Naive thymus-derived CD4-positive, alpha-beta T cell (primary cell): ENCODE results near the gene CREM. TPM values are rescaled to one million over a fixed set of nuclear protein-coding genes. Genes with fewer than 3 reads are reported as not detected.
"Not testable (repeated sequence)": the region's sequence is repeated elsewhere in the genome, so short reads cannot be mapped to it uniquely, and the experiment has no call there.

Experiments
- ATAC-seq: fragments of 150-1000 bp; cut with Tn5 transposase; 2 replicates; pipeline ENCODE4 v1.10.0; 2021; ENCODE audit warnings: mild to moderate bottlenecking, moderate library complexity
- CTCF ChIA-PET: fragments of 350-600 bp; sonication (Branson Sonifier 250); formaldehyde crosslinking; loops from one replicate; lab custom pipeline; 2021; ENCODE audit warnings: antibody characterized with exemption; lab: Charles Lee
- POLR2A ChIA-PET: fragments of 350-600 bp; sonication (Branson Sonifier 250); formaldehyde crosslinking; loops from one replicate; lab custom pipeline; 2021; ENCODE audit warnings: antibody characterized with exemption, inconsistent platforms; lab: Charles Lee
- DNase-seq, 9 donors: peaks; one replicate each; pipeline versions ENCODE4 v3.0.0 to v3.0.0-alpha.2; 2020 to 2022; ENCODE audit warnings: mixed read lengths in 1 of 9
- H3K27ac ChIP-seq: one replicate; pipeline ENCODE4 v1.7.0; 2013; ENCODE audit warnings: mild to moderate bottlenecking, low read depth, low read length, moderate library complexity
- H3K27me3 ChIP-seq, 2 donors: one replicate each; pipeline ENCODE4 v1.7.0; 2013; ENCODE audit warnings: low read length in 2 of 2, mild to moderate bottlenecking in 2 of 2, moderate library complexity in 2 of 2; ENCODE audit not compliant: control insufficient read depth in 2 of 2, insufficient read depth in 2 of 2
- H3K36me3 ChIP-seq, 3 experiments: 1 replicate in 2 of 3; 2 replicates in 1 of 3; pipeline ENCODE4 v1.7.0; 2013; ENCODE audit warnings: low read length in 3 of 3, mild to moderate bottlenecking in 3 of 3, moderate library complexity in 1 of 3; ENCODE audit not compliant: insufficient read depth in 3 of 3, control insufficient read depth in 2 of 3
- H3K4me1 ChIP-seq, 2 donors: one replicate each; pipeline ENCODE4 v1.7.0; 2013; ENCODE audit warnings: low read length in 2 of 2, mild to moderate bottlenecking in 2 of 2, moderate library complexity in 1 of 2; ENCODE audit not compliant: control insufficient read depth in 2 of 2, insufficient read depth in 2 of 2
- H3K4me3 ChIP-seq: 2 replicates; pipeline ENCODE4 v1.7.0; 2013; ENCODE audit warnings: mild to moderate bottlenecking, low read length
- H3K9me3 ChIP-seq, 3 experiments: 1 replicate in 2 of 3; 2 replicates in 1 of 3; pipeline ENCODE4 v1.7.0; 2013; ENCODE audit warnings: low read length in 3 of 3; ENCODE audit not compliant: control insufficient read depth in 2 of 3
- H3K27ac Mint-ChIP-seq, 9 donors: one replicate each; pipeline ENCODE4 v1.8.0; 2020 to 2022; ENCODE audit warnings: mixed read lengths in 9 of 9, mild to moderate bottlenecking in 8 of 9, moderate library complexity in 5 of 9, inconsistent platforms in 2 of 9
- H3K27me3 Mint-ChIP-seq, 5 donors: one replicate each; pipeline ENCODE4 v1.8.0; 2021 to 2022; ENCODE audit warnings: mixed read lengths in 5 of 5, mild to moderate bottlenecking in 1 of 5
- H3K36me3 Mint-ChIP-seq, 5 donors: one replicate each; pipeline ENCODE4 v1.8.0; 2020 to 2022; ENCODE audit warnings: mixed read lengths in 5 of 5, mild to moderate bottlenecking in 3 of 5, inconsistent platforms in 1 of 5
- H3K4me1 Mint-ChIP-seq, 7 donors: one replicate each; pipeline ENCODE4 v1.8.0; 2020 to 2022; ENCODE audit warnings: mixed read lengths in 7 of 7, mild to moderate bottlenecking in 3 of 7, inconsistent platforms in 1 of 7
- H3K4me3 Mint-ChIP-seq, 10 donors: one replicate each; pipeline ENCODE4 v1.8.0; 2020 to 2022; ENCODE audit warnings: mild to moderate bottlenecking in 10 of 10, mixed read lengths in 10 of 10, moderate library complexity in 6 of 10, inconsistent platforms in 2 of 10
- H3K9me3 Mint-ChIP-seq, 11 donors: one replicate each; pipeline ENCODE4 v1.8.0; 2020 to 2022; ENCODE audit warnings: mixed read lengths in 11 of 11, mild to moderate bottlenecking in 4 of 11, inconsistent platforms in 1 of 11, moderate library complexity in 1 of 11
- intact Hi-C, 2 donors: fragments of 100-400 bp; cut with micrococcal nuclease; formaldehyde crosslinking; loops; one replicate each; pipeline ENCODE4 v1.15.1; 2023
- polyA plus RNA-seq, 2 donors: library from polyadenylated mRNA; unstranded; fragments of 300-500 nt; fragmentation: Illumina TruSeq; gene quantifications; one replicate each; pipeline ENCODE4 v1.2.3, GENCODE V29; 2021
- total RNA-seq, 6 experiments: library from RNA in 5 of 6; stranded (reverse) in 5 of 6; gene quantifications; 1 replicate in 5 of 6; 2 replicates in 1 of 6; pipeline ENCODE4 v1.2.3 and lab custom pipeline; 2021 to 2026

CREM gene
- total and polyA plus RNA-seq, 7 experiments from 2014 or later: 13.3 to 76.2 (median 19.7) TPM

- no peak overlapping the region for H3K27ac Mint-ChIP-seq
- ChIA-PET POLR2A (no interaction called here), CTCF (interaction anchor here (0.7 kb wide), 1 partner anchor 68 kb away, joined by 3 read pairs; no protein-coding TSS in a partner anchor)
- H3K27ac ChIP-seq: no peak overlapping the region
- no peak for DNase-seq
- peaks cover 0 to 21% (median 0%) of the 10 kb centered on the region in 5 donors for H3K36me3 Mint-ChIP-seq
- H3K4me3 ChIP-seq: no peak overlapping the region
- H3K36me3 ChIP-seq: no peaks in the 10 kb centered on the region
- H3K27me3 Mint-ChIP-seq: no peaks in the 10 kb centered on the region
- no peak overlapping the region for H3K4me3 Mint-ChIP-seq
- no peak for ATAC-seq
- no peaks in the 10 kb centered on the region for H3K9me3 ChIP-seq
- H3K4me1 ChIP-seq: no peaks in the 10 kb centered on the region
- no peaks in the 10 kb centered on the region for H3K9me3 Mint-ChIP-seq
- peaks cover 5 to 64% (median 10%) of the 10 kb centered on the region in 7 donors for H3K4me1 Mint-ChIP-seq
- H3K27me3 ChIP-seq: no peaks in the 10 kb centered on the region
- intact Hi-C loops: loop anchor here (5.0 kb wide), 2 partner anchors 122 to 203 kb away; partner anchors contain the start of gene CCNY (in 2 of the 2)
Measured at GRCh38 chr10:35215107-35215506, 88.5 kb downstream of the CREM start.

DNA sequence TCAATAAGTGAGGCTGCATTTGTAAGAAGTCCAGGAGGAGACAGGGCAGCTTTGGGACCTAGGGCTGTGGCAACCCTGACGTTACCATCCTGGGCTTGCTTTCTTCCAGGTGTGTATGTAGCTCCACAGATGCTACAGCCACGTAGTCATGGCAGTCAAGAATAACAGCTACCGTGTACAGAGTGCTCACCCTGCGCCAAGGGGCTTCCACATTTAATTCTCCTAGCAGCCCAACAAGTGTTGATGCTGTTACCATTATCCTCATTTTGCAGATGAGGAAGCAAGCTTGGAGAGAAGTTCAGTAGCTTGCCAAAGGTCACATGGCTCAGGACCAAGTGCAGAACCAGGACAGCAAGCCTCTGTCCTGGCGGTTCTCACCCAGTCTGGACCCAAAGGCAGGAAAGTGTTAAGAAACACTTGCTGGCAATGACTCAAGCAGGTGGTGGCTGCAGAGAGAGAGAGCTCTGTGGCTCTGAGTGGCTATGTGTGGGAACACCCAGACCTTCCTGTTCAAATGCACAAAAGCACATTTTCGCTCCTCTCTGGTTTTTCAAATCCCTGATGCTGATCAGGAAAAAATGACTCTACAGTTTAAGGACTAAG, 89.8 kb downstream of the CREM start:
- intact Hi-C loops: loop anchor here (1.0 to 5.0 kb wide), 3 partner anchors 8 to 204 kb away; partner anchors contain the start of gene CCNY (in 2 of the 2)
- no peak overlapping the region for H3K4me3 ChIP-seq
- POLR2A ChIA-PET: interaction anchor here (2.2 to 2.3 kb wide), 2 partner anchors 21 to 89 kb away, joined by 6 to 8 read pairs; partner anchors contain the start of gene CREM
- DNase-seq: peak in 1 of 9 donors; percentile 43
- no peaks in the 10 kb centered on the region for H3K9me3 ChIP-seq
- Mint-ChIP-seq H3K4me1 (peaks cover 5 to 54% (median 10%) of the 10 kb centered on the region in 7 donors), H3K4me3 (peak overlapping the region in 1 of 10 donors; percentile 70), H3K9me3 (no peaks in the 10 kb centered on the region), H3K27ac (peak overlapping the region in 2 of 9 donors; percentile 55 to 86), H3K27me3 (no peaks in the 10 kb centered on the region), H3K36me3 (peaks cover 0 to 12% (median 0%) of the 10 kb centered on the region in 5 donors)
- no peaks in the 10 kb centered on the region for H3K4me1 ChIP-seq
- CTCF ChIA-PET: interaction anchor here (1.4 to 5.8 kb wide), 3 partner anchors 21 to 222 kb away, joined by 5 to 118 read pairs (median 9); partner anchors contain the start of gene CREM
- ATAC-seq: peak; percentile 34
- no peaks in the 10 kb centered on the region for H3K36me3 ChIP-seq
- H3K27ac ChIP-seq: no peak overlapping the region
- no peaks in the 10 kb centered on the region for H3K27me3 ChIP-seq

DNA sequence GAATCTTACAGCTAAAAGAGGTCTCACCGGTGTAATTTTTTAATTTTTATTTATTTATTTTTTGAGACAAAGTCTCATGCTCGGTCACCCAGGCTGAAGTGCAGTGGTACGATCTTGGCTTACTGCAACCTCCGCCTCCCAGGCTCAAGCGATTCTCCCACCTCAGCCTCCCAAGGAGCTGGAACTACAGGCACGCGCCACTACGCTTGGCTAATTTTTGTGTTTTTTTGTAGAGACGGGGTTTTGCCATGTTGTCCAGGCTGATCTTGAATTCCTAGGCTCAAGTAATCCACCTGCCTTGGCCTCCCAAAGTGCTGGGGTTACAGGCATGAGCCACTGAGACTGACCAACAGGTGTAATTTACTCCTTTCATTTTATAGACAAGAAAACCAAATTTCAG, 90.3 kb downstream of the CREM start:
- CTCF ChIA-PET: interaction anchor here (0.6 to 5.8 kb wide), 7 partner anchors 11 to 295 kb away, joined by 3 to 118 read pairs (median 5); partner anchors contain the start of gene CREM
- not testable (repeated sequence) for H3K27me3 Mint-ChIP-seq, H3K4me3 ChIP-seq, H3K9me3 Mint-ChIP-seq, H3K36me3 Mint-ChIP-seq, H3K27me3 ChIP-seq, H3K9me3 ChIP-seq, H3K36me3 ChIP-seq, H3K27ac ChIP-seq, ATAC-seq, H3K4me1 ChIP-seq, DNase-seq
- H3K4me1 Mint-ChIP-seq: peaks cover 5 to 48% (median 10%) of the 10 kb centered on the region in 7 donors
- POLR2A ChIA-PET: interaction anchor here (2.2 to 2.3 kb wide), 2 partner anchors 21 to 90 kb away, joined by 6 to 8 read pairs; partner anchors contain the start of gene CREM
- H3K27ac Mint-ChIP-seq: peak overlapping the region in 1 of 9 donors; percentile 86
- intact Hi-C loops: loop anchor here (1.0 to 5.0 kb wide), 3 partner anchors 9 to 205 kb away; partner anchors contain the start of gene CCNY (in 2 of the 2)
- H3K4me3 Mint-ChIP-seq: peak overlapping the region in 1 of 10 donors; percentile 70

DNA sequence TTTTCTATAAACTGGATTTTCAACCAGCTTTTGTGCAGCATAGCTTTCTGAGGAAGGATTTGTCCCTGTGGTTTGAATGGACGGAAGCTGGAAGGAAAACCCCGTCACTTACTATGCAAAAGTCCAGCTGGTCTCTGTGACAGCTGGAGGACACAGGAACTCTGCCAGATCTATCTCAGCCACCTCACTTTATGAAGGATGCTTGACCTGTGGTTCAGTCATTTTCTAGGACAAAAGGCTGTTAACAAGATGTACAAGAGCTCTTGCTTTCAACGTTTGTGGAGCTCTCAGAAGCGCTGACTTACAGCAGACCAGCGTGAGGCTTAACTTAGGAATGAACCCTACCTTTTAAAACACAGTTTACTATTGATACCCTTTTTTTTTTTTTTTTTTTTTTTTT, 90.8 kb downstream of the CREM start:
- ChIA-PET CTCF (interaction anchor here (0.6 to 5.8 kb wide), 9 partner anchors 10 to 294 kb away, joined by 3 to 118 read pairs (median 4); partner anchors contain the start of gene CREM), POLR2A (interaction anchor here (0.6 to 2.3 kb wide), 3 partner anchors 22 to 90 kb away, joined by 4 to 8 read pairs (median 6); partner anchors contain the start of gene CREM)
- no peak for ATAC-seq
- H3K36me3 ChIP-seq: no peaks in the 10 kb centered on the region
- Mint-ChIP-seq H3K27me3 (no peaks in the 10 kb centered on the region), H3K36me3 (peaks cover 0 to 8% (median 0%) of the 10 kb centered on the region in 5 donors), H3K4me3 (no peak overlapping the region), H3K4me1 (peaks cover 5 to 47% (median 10%) of the 10 kb centered on the region in 7 donors), H3K27ac (peak overlapping the region in 1 of 9 donors; percentile 21), H3K9me3 (no peaks in the 10 kb centered on the region)
- intact Hi-C loops: loop anchor here (5.0 kb wide), 2 partner anchors 120 to 205 kb away; partner anchors contain the start of gene CCNY (in 2 of the 2)
- no peaks in the 10 kb centered on the region for H3K4me1 ChIP-seq
- H3K4me3 ChIP-seq: no peak overlapping the region
- no peak for DNase-seq
- no peaks in the 10 kb centered on the region for H3K9me3 ChIP-seq
- H3K27me3 ChIP-seq: no peaks in the 10 kb centered on the region
- H3K27ac ChIP-seq: no peak overlapping the region

- ChIA-PET POLR2A (interaction anchor here (2.2 kb wide), 1 partner anchor 91 kb away, joined by 6 read pairs; the partner anchor contains the start of gene CREM), CTCF (interaction anchor here (0.6 to 5.8 kb wide), 6 partner anchors 11 to 191 kb away, joined by 3 to 118 read pairs (median 6); partner anchors contain the start of gene CREM)
- peak; percentile 58 to 83 (median 76) for DNase-seq
- peak overlapping the region in 8 of 10 donors; percentile 33 to 79 (median 62) for H3K4me3 Mint-ChIP-seq
- H3K27me3 ChIP-seq: no peaks in the 10 kb centered on the region
- no peaks in the 10 kb centered on the region for H3K36me3 ChIP-seq
- H3K4me1 Mint-ChIP-seq: peaks cover 5 to 47% (median 10%) of the 10 kb centered on the region in 7 donors
- H3K9me3 Mint-ChIP-seq: no peaks in the 10 kb centered on the region
- H3K4me1 ChIP-seq: no peaks in the 10 kb centered on the region
- peak overlapping the region; percentile 16 to 96 (median 77) for H3K27ac Mint-ChIP-seq
- no peak overlapping the region for H3K4me3 ChIP-seq
- ATAC-seq: peak; percentile 94
- H3K36me3 Mint-ChIP-seq: peaks cover 0 to 8% (median 0%) of the 10 kb centered on the region in 5 donors
- no peak overlapping the region for H3K27ac ChIP-seq
- H3K9me3 ChIP-seq: no peaks in the 10 kb centered on the region
- intact Hi-C loops: loop anchor here (1.0 to 5.0 kb wide), 8 partner anchors 22 to 224 kb away; partner anchors contain the start of genes CCNY (in 2 of the 2), CREM (in 1 of the 2) and CUL2 (in 1 of the 2)
- no peaks in the 10 kb centered on the region for H3K27me3 Mint-ChIP-seq
Measured at GRCh38 chr10:35218339-35218955, 91.8 kb downstream of the CREM start.

- Mint-ChIP-seq H3K4me1 (peaks cover 3 to 43% (median 10%) of the 10 kb centered on the region in 7 donors), H3K9me3 (no peaks in the 10 kb centered on the region), H3K36me3 (peaks cover 0 to 2% (median 0%) of the 10 kb centered on the region in 5 donors), H3K4me3 (peak overlapping the region in 2 of 10 donors; percentile 21 to 33), H3K27ac (peak overlapping the region in 6 of 9 donors; percentile 47 to 91 (median 64)), H3K27me3 (no peaks in the 10 kb centered on the region)
- no peaks in the 10 kb centered on the region for H3K9me3 ChIP-seq
- no peaks in the 10 kb centered on the region for H3K27me3 ChIP-seq
- ChIA-PET POLR2A (interaction anchor here (0.7 to 1.0 kb wide), 3 partner anchors 23 to 99 kb away, joined by 3 to 4 read pairs (median 3); no protein-coding TSS in a partner anchor), CTCF (interaction anchor here (0.6 to 5.8 kb wide), 6 partner anchors 10 to 225 kb away, joined by 3 to 118 read pairs (median 3); partner anchors contain the start of gene CREM)
- no peak for DNase-seq
- H3K4me1 ChIP-seq: no peaks in the 10 kb centered on the region
- no peaks in the 10 kb centered on the region for H3K36me3 ChIP-seq
- no peak for ATAC-seq
- H3K27ac ChIP-seq: no peak overlapping the region
- intact Hi-C loops: loop anchor here (2.0 to 5.0 kb wide), 3 partner anchors 70 to 207 kb away; partner anchors contain the start of gene CCNY (in 2 of the 2)
- H3K4me3 ChIP-seq: no peak overlapping the region
Measured at GRCh38 chr10:35219292-35219691, 92.6 kb downstream of the CREM start.
